COLO829 (cell line): Measurements from ENCODE around the gene HOXA10.

Experiments used
- DNase-seq: peaks from one replicate; pipeline ENCODE4 v3.0.0; 2012; ENCODE audit warnings: low spot score

HOXA10 gene

DNA sequence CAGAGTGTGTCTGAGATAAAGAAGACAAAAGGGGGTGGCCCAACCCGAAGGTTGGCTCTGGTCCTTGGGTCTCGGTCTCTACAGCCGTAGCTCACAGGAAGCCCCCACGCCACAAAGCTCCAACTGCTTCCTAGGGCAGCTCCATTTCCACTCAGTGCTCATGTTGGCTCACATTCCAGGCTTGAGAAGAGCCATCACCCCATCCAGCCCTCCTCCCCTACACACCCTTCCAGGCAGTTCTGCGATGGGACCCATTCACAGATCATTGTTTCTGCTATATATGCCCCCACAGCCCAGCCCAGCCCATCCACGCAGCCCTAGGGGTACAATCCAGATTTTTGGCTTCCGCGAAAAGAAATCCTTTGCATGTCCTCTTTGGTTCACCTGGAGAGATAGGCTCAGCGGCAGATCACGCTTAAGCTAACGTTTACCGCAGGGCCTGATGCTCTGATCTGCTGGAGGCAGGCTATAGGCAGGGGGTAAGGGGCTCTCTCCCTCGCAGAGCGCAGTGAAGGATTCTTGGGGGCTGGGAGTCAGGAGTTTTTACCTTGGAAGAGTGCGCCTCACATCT is 17.1 kb upstream of the HOXA10 start:
- no peak for DNase-seq

DNA sequence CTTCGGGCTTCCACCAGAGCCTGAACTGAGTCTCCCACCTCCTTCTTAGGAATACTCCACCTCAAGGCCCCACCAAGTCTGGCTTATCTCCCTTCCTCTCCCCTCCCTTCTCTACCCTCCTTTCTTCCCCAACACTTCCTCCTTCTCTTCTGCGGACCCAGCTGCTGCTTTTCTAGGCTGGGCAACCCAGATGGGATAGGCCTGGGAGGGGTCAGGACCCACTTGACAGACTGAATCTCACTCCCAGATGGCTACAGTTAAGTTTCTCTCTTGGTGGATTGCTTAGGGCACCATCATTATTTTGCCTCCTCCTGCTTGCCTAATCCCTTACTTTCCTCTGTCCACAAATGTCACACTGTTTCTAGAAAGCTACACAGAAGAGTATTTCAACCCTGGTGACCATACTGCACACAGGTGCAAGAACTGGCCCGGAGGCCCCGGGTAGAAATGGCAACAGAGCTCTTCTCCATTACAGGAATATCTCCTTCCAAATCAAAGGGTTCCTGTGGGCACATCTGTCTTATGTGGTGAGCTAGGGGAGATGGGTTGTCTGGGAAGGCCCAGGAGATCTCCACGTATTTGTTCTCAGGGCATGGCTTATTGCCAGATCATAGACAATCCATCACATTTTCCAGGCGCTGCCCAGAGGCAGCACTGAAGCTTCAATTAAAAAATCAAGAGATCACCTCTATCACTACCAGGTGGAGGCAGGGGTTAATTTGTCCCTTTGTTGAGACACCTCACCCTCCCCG is 16.1 kb upstream of the HOXA10 start:
- no peak for DNase-seq

DNA sequence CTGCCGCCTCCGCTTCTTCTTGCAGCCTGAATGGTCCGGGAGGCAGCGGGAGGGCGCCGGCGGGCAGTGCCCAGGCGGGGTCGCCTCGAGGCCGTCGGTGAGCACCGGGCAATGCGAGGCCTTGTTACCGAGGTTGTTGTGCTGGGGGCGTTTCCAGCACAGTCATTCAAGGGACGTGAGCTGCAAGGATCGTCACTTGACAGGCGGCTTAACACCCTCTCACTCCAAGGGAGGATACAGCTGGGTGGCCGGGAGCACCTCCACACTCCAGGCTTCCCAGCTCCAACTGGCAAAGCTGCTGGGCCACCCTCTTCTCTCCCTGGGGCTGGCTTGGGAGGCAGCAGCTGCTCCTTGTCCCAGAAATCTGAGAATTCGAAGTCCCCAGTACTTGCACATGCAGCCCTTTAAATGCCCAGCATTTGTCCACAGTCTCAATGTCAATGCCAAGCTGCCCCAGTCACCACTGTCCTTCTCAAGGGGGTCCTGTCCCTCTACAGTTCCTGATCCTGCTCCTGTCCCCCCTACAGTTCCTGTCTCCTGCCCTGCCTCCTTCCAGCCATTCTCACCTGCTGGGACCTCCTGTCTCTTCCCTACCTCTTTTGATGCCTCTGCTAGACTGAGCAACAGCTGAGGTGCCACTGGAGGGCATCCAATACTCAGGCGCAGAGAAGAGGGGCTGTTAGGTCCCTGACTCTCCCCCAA is 15.3 kb upstream of the HOXA10 start:
- DNase-seq: no peak

DNA sequence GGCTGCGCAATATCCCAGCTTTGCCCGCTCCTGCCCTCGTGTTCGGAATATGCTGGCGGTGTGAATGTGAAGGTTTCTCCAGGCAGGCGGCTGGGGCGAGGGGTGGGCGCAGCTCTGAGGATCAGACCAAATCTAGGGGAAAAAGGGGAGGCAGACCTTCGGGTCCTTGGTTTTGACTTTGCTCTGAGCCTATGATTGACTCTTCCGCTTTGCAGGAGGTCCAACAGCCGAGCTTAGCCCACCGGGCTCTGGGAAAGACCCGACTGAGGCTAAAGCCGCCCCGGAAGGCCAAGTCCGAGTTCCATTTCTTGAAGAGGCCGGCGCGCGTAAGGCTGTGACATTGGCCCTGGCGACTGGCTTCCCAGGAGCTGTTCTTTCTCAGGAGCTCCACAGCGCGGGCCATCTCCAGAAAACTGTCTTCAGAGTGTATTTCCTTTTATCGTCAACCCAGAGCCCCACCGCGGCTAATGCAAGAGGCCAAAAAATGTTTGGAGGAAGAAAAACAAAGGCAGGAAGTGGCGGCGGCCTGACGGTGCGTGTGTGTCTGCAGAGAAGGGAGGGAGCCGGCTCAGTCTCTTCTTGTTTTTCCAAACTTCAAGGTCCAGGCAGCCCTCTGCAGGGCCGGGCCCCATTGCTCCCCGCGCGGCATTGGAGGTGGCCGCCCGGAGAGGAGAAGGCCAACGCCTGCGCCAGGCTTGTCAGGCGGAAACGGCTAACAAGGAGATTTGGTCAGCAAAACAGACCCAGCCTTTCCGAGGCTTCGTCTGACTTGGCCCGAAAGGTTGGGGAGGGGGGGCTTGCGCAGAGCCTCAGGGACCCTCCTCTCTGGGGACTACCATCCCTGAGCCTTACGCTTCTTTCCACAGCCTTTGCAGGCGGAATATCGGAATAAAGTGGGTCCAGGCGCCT is 14.5 kb upstream of the HOXA10 start:
- DNase-seq: no peak

DNA sequence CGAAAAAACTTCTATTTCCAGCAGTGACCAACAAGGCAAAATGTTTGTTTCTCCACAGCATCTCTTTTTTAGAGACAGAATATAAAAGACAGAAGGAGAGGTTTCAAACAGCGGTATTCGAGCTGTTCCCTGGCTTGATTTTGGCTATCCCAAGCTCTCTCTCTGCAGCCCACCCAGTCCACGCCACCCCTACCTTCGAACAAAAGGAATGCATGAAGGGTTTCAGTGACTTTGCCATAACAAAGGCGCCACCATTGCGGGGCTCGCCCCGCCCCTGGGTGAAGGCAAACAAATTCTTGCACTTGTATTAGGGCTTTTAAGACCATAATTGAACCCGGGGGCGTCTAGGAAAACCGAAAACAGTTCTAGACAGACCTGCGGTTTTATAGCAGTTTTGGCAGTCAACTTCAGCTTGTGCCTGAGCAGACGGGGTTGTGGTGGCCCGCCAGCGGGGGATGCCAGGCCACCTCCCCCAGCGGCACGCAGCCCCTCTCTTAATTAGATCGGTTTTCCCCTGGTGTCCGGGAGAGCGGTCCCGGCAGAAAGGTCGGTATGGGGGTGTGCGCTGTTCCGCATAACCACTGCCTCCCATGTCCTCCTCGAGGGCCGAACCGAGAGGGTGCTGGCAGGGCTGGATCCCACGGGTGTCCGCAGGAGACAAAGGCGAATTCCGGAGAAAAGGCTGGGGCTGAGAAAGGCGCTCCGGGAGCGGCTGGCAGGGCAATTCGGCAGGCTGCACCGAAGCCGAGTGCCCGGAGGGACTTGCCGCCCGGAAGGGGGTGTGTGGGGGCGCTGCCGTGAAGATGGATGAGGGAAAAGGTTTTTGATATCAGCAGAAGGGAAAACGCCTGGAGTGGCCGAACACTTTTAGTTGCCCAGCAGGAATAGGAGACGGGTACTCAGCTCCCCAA is 13.6 kb upstream of the HOXA10 start:
- DNase-seq: no peak

GRCh38 chr7:27186668-27187474 is 12.8 kb upstream of the HOXA10 start:
- DNase-seq: no peak

- no peak for DNase-seq
Observed at GRCh38 chr7:27185854-27186667, 11.9 kb upstream of the HOXA10 start.

DNA sequence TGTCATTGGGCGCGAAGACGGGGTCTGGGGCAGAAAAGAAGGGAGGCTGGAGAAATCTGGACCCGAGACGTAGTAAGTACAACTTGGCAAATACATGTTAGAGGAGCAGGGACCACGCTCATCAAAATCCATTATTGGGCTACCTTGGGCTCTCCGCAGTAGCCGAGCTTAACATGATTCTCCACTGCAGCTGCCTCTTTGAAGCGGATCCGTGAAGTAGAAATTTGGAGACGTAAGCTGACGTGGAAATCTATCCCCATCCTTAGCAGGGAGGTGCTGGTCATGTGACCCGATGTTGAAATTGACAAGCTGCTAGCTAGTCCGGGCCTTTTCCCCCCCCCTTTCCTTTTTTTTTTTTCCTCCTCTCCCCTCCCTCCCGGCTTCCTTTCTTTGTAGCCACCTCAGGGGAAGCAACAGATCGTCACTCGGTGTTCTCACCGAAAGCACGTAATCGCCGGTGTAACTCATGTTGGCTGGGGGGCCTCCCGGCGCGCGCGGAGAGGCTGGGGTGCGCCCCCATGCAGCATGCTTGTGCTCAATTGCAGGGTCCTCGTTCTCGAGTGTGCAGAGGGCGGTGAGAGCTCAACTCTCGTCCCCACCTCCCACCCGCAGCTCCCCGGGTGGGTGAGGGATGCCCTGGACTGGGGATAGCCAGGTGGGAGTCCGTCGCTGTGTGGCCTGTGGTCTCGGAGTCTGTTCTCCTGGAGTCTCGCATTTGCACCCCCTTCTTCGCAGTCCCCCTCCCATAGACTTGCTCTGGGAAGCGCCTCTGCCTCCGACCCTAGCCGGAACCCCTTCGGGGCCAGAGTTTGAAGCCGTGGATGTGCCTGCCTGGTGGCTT is 11.1 kb upstream of the HOXA10 start, which contains the start of gene HOXA11:
Gene HOXA11 (minus strand): TSS at position 220 of the 841 bp plus-strand sequence. CDS start 88 bp downstream, at position 132.
- no peak for DNase-seq

DNA sequence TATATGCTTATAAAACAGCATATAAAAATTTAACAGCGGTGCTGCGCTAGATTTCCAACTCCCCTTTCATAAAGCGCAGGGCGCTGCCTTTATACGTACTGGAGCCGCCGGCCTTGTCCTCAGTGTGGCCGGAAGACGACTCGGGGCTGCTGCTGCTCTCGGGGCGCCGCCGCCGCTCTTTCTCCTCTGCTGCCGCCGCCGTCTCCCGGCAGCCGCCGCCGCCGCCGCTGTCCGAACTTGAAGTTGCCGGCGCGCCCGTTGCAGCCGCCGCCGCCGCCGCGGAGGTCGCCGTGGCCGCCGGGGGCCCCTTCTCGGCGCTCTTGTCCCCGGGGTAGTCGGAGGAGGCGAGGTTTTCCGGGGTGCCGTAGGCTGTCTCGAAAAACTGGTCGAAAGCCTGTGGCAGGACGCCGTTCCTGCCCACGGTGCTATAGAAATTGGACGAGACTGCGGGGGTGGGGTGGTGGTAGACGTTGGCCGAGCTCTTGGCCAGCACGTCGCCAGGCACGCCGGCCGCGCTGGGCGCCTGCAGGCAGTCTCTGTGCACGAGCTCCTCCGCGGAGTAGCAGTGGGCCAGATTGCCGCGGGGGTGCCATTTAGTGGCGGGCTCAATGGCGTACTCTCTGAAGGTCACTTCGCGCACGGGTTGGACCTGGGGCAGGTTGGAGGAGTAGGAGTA is 10.4 kb upstream of the HOXA10 start:
- no peak for DNase-seq

- DNase-seq: no peak
Observed at GRCh38 chr7:27183682-27184336, 9.7 kb upstream of the HOXA10 start.

GRCh38 chr7:27182861-27183681 is 9.0 kb upstream of the HOXA10 start:
- no peak for DNase-seq

DNA sequence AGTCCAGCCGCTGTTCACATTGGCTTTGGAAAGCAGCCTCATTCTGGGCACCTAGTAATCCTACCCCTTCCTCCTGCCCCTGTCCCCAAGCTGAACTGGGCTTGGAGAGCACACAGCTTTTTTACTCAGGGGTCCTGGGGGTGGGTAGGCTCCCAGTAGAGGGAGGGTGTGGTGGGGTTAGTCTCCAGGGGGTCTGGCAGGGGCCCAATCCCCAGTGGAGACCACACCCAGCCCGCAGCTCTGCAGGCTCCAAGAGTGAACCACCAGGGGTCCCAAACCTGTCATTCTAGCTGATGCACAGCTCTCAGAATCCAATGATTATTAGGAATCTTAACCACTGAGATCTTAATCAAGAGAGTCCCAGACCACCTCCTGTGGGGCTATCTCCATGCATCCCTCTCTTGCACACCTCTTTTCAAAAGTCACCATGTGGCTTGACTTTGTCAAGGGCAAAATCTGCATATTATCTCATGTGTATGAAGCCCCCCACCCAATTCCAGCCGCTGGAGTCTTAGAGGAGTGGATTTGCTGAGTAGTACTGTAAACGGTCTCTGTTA is 8.2 kb upstream of the HOXA10 start:
- no peak for DNase-seq

DNA sequence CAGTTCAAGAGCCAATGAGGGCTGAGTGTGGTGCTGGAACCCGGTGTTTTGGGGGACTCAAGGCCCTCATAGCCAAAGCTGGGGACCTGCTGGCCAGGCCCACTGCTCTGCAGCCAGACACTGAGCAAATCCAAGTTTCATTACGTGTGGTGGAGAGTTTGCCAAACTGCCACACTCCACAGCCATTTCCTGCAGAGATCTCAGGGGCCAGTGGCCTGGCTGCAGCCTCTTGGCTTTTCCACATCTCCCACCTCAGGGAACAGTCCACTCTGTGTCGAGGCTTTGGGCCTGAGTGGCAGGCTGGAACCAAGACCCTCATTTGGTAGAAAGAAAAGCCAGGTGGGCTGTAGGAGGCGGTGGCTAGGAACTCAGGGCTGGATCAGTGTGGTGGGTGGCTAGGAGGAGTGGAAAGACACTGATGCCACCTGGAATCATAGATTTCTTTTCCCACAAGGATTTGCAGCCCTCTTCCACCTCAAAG is 7.7 kb upstream of the HOXA10 start:
- no peak for DNase-seq

- no peak for DNase-seq
Observed at GRCh38 chr7:27180431-27181420, 6.6 kb upstream of the HOXA10 start.
